Activated T-helper 9 cell treated with anti-CD3 and anti-CD28 coated beads, Interleukin-2, amount 50 U/mL, for 16 hours (primary cell): Measurements from ENCODE around the gene CD3E.

ENCODE experiments used
- DNase-seq: peaks from one replicate; pipeline ENCODE4 v3.0.0-alpha.2; 2020; ENCODE audit warnings: low read depth

The CD3E gene

GRCh38 chr11:118325283-118325682, 20.8 kb downstream of the CD3E start:
- DNase-seq: no peak

- DNase-seq: no peak
Measured at GRCh38 chr11:118328745-118329144, 24.2 kb downstream of the CD3E start.

- DNase-seq: no peak
Measured at GRCh38 chr11:118334745-118335144, 30.2 kb downstream of the CD3E start.

DNA sequence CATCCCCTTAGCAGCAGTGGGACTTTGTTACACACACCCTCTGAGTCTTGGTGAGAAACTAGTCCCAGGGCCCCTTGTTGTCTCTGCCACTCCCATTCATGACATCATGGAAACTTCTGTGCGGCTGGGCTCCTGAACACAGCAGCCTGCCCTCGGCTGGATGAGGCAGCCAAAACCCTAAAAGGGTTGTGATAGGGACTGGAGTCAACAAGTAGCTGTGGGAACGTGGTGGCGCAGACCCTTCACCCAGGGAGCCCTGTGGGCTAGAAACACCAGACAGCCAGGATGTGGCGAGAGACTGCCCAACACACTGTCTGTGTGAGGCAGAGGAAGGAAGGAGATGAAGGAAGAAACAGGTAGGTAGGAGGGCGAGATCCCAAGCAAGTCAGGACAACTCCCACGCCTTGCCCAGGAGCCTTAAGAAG, 34.1 kb downstream of the CD3E start:
- DNase-seq: peak; percentile 74

DNA sequence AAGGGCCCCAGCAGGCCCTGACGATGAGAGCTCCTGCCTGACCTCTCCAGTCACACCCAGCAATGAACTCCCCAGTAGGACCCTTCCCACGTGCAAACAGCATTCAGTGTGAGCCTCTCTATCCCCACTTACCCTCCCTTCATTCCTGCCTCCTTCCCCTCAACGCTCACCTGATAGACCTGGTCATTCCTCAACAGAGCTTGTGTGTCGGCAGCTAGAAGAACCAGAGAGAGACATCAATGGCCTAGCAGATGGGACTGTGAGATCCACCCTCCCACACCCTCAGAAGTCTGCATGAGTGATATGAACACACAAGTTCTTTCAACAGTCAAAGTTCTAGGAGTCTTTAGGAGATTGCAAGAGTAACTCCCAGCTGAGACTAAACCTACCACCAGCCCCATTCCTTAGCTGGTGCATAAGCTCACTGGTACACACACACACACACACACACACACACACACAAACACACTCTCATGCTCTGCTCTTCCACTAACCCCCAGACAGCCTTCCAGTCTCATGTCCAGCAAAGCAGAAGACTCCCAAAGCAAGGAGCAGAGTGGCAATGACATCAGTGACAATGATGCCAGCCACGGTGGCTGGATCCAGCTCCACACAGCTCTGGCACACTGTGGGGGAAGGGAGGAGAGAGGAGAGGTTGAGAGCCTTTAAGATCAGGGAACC, 34.9 kb downstream of the CD3E start:
- no peak for DNase-seq

DNA sequence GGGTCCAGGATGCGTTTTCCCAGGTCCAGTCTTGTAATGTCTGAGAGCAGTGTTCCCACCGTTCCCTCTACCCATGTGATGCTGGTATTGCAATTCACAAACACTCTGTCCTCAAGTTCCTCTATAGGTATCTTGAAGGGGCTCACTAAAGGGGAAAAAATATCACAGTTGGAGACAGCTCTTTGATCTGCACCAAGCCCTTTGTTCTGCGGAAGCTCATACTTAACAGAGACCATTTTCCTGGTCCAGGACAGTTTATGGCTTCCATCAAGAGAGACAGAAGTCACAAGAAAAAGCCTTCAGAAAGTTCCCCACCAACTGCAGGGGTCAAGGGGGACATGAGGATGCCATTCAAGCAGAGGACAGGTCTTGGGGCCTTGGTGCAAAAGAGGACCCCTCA, 35.9 kb downstream of the CD3E start:
- no peak for DNase-seq

DNA sequence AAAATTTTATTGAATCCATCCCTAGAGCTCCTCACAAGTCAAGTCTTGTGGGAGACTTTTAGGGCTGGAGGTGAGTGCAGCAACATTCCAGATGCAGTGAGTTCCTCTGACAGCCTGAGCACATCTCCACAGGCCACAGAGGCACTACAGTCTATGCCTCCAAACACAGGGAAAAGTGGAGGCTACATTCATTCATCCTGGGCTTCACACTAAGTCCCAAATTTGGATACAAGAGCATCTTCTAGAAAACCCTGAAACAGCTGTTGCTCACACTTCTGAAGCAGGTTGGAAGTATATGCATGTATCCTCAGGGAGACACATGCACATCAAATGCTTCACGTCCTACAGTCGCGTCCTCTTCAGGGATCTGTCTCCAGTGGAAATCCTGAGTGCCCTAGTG, 36.7 kb downstream of the CD3E start:
- no peak for DNase-seq

- DNase-seq: no peak
Measured at GRCh38 chr11:118341815-118342489, 37.4 kb downstream of the CD3E start.

- peak; percentile 55 for DNase-seq
Measured at GRCh38 chr11:118342503-118343161, 38.1 kb downstream of the CD3E start, which contains the start of gene CD3D. Gene CD3D, minus strand, starts transcription at chr11:118342705. Its CDS starts 98 bp downstream, at chr11:118342607.

DNA sequence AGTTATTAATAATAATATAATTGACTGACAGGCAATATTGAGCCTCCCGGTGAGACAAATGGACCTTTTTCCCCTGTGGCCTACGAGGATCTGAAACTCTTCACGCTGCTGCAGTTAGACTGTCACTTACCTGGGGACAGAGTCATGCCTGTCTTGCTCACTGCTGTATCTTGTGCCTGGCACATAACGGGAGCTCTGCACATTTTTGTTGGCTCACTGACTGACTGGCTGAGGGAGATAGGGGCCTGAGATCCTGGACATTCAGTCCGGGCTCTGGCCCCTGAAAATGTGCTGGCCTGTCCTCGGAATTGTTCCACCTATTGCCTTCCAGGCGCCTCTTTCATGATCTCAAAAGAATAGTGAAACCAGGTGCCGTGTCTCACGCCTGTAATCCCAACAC, 38.7 kb downstream of the CD3E start:
- DNase-seq: no peak

- DNase-seq: peak; percentile 54
Measured at GRCh38 chr11:118343981-118344515, 39.5 kb downstream of the CD3E start, which contains the start of gene CD3G. Gene CD3G, plus strand, starts transcription at chr11:118344344. Its CDS starts 80 bp downstream, at chr11:118344424.

DNA sequence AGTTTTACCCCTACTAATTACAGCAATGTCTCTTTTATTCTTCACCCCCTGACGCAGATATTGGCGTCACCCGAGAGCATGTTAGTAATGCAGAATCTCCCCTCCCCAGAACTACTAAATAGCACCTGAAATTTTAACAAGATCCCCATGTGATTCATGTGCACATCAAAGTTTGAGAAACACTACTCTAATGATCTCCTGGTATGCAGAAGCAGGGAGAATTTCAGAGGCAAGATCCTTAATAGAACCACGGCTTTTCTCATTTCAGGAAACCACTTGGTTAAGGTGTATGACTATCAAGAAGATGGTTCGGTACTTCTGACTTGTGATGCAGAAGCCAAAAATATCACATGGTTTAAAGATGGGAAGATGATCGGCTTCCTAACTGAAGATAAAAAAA, 44.9 kb downstream of the CD3E start:
- DNase-seq: no peak

- no peak for DNase-seq
Measured at GRCh38 chr11:118353084-118353710, 48.7 kb downstream of the CD3E start.

- DNase-seq: no peak
Measured at GRCh38 chr11:118358071-118358470, 53.5 kb downstream of the CD3E start.

DNA sequence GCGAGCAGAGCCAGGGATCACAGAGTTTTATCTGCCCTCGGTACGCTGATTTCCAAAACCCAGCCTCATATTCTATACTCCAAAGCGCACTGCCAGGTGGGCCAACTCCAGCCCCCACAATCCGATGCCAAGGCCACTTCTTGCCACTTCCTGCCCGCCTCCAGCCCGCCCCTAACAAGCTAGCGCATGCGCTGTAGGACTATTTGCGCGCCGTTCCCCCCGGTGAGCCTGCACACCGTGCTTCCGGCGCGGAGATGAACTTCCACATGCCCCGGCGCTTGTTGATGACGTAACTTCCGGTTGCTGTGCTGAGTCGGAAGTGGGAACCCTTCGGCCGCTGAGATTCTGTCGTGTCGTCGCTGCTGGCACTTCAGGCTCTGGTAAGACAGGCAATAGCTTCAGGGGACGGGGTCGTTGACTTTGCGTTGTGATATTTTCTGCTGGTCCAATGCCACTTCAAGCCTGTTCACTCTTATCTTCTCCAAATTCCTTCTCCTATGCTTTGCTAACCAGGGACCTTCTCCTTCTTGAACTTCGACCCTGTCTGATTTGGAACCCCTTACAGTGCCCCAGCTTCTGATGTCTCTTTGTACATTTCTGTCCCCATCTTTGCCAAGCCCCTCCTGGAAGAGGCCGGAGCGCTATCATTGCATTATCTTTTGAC, 54.9 kb downstream of the CD3E start, which contains the start of gene UBE4A:
UBE4A (plus strand) TSS at position 306 of the 664 bp plus-strand sequence. CDS start 5,481 bp downstream, outside the sequence.
- DNase-seq: peak; percentile 95

DNA sequence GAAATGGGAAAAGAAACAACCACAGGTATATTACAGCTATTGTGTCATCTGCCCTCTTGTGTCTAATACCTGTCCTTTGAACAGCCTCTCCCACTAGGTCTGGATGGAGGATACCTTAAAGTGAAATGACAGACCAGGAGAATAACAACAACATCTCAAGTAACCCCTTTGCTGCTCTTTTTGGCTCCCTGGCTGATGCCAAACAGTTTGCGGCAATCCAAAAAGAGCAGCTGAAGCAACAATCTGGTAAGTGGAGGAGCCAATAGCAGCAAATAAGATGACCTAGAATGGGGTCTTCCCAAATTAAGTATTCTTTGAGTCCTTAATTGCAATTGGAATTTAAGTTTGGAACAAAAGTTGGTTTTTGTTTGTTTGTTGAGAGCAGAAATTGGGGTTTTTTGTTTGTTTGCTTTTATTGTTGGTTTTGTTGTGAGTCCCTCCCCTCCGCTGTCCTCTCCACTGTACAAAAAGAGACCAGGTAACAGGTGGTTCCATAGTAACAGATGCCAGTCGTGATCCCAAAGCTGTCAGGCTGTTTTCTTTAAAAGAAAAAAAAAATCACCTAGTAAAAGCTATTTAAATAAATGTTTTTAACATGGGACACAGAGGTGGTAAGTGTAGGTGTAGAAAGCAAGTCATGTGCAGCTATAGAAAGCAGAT, 60.6 kb downstream of the CD3E start:
- DNase-seq: no peak
